Measurements from ENCODE around the gene MAN1A1.

GRCh38 chr6:119322715-119323350, 26.7 kb downstream of the MAN1A1 start:
- TF ChIP-seq CTCF (IDR thresholded peaks at IDR 0.05; ENCODE audit: low read depth, low read length, poor library complexity, severe bottlenecking) (no peak), EZH2phosphoT487 (IDR thresholded peaks at IDR 0.05; ENCODE audit: borderline replicate concordance, low read length) (no peak)
